Ovary (tissue), 9 donors: ENCODE measurements around the gene PGP. TPM values are rescaled to one million over a fixed set of nuclear protein-coding genes. Genes with fewer than 3 reads are reported as not detected.

Experiments
- DNase-seq, 5 donors: peaks; one replicate each; pipeline ENCODE4 v3.0.0-alpha.2; 2019 to 2020
- H3K27ac ChIP-seq, 2 donors: fragments of 200-600 bp; one replicate each; pipeline versions ENCODE4 v1.5.1 to v1.8.0; 2019 to 2022
- H3K27me3 ChIP-seq: fragments of 200-600 bp; one replicate; pipeline ENCODE4 v1.8.0; 2022
- H3K36me3 ChIP-seq: fragments of 200-600 bp; sonication (generic); one replicate; pipeline ENCODE4 v1.5.1; 2019
- H3K4me1 ChIP-seq: one replicate; pipeline ENCODE4 v1.8.1; 2013; ENCODE audit warnings: mild to moderate bottlenecking, moderate library complexity; ENCODE audit not compliant: insufficient read depth
- H3K4me3 ChIP-seq: fragments of 200-600 bp; sonication (generic); one replicate; pipeline ENCODE4 v1.5.1; 2017
- H3K9me3 ChIP-seq, 2 donors: fragments of 200-600 bp in 1 of 2; sonication (generic) in 1 of 2; one replicate each; pipeline versions ENCODE4 v1.5.1 to v1.8.1; 2013 to 2019; ENCODE audit warnings: mild to moderate bottlenecking in 1 of 2, moderate library complexity in 1 of 2
- EP300 ChIP-seq: sonication (generic); formaldehyde crosslinking; IDR thresholded peaks from one replicate; pipeline ENCODE4 v1.6.1; 2017; ENCODE audit warnings: antibody characterized with exemption
- POLR2A ChIP-seq: fragments of 450-650 bp; IDR thresholded peaks from one replicate; pipeline ENCODE4 v1.6.1; 2017; ENCODE audit warnings: antibody characterized with exemption, mild to moderate bottlenecking, moderate library complexity
- WGBS, 3 donors: extraction: QIAGEN DNeasy Blood & Tissue Kit in 1 of 3; methylation state at CpG; one replicate each; pipeline versions ENCODE4 v1.1.5 to v1.1.7; 2013 to 2017; 5-methylcytosine and 5-hydroxymethylcytosine counted together
- intact Hi-C, 4 donors: fragments of 100-400 bp; cut with DNase I; formaldehyde crosslinking; loops; one replicate each; pipeline versions ENCODE4 v1.11.0 to v1.15.1; 2022 to 2023
- polyA plus RNA-seq, 2 donors: library from polyadenylated mRNA; stranded (reverse); fragments of 200-250 nt in 1 of 2; fragments of 350-450 nt in 1 of 2; fragmentation: Illumina TruSeq in 1 of 2; extraction: RNeasy Lipid Tissue Mini Kit (QIAGEN cat#74804) in 1 of 2; gene quantifications; one replicate each; pipeline ENCODE4 v1.2.3, GENCODE V29; 2013 to 2014
- total RNA-seq, 7 donors: library from RNA; depleted of rRNA in 2 of 7; stranded (reverse); fragments of >200 nt in 2 of 7; fragmentation: NEBNext Ultra II Directional in 3 of 7; extraction: Animal tissue kit (Norgen Biotek cat#: 25700) in 3 of 7; gene quantifications; one replicate each; pipeline versions ENCODE4 v1.1.0 to v1.2.4, GENCODE V29; 2016 to 2023
- TF ChIP-seq, protein P1 (sequence below), 3 donors: fragments of 450-650 bp in 2 of 3; fragments of 200-600 bp in 1 of 3; IDR thresholded peaks; one replicate each; pipeline versions ENCODE4 v1.5.1 to v1.8.0; 2016 to 2022; ENCODE audit warnings: antibody characterized with exemption in 3 of 3, mild to moderate bottlenecking in 1 of 3
- donor health status: DM: no; HTN: no; CAD: no; lungs with moderate emphysema.
- donor health status: DM: no; HTN: no; CAD: no.
- donor health status: Bipolar disorder and iron deficiency.
- donor health status: DM: yes; HTN: yes; CAD: no.
- donor health status: DM: no; HTN: no; CAD: no.
- donor health status: DM: yes; HTN: yes; CAD: no.

The PGP gene
- total and polyA plus RNA-seq, 9 donors, result 2.5 to 12.3 (median 6.9) TPM

DNA sequence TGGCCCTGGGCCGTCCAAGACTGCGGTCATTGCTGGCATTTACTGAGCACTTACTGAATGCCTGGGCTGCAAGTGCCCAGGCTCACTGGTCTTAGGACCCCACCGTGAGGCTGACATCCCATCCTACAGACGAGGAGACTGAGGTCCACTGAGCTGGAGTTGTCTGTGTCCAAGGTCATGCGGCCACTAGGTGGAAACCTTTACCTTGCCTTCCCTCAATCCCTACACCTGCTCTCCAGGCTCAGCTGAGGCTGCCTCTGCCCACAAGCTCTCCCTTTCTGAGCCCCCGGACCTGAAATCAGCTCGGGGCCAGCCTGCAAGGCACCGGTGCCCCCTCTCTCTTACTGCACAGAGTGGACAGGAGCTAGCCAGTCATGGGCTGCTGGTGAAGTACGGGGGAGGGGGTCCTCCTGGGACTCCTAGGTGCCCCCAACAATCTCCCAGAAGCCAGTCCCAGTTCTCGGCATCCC lies 19.8 kb downstream of the PGP start:
- Histone ChIP-seq H3K4me1 (no peaks in the 10 kb centered on the region), H3K36me3 (no peaks in the 10 kb centered on the region), H3K4me3 (no peak overlapping the region), H3K9me3 (no peaks in the 10 kb centered on the region), H3K27ac (no peak overlapping the region), H3K27me3 (peaks cover 2% of the 10 kb centered on the region)
- WGBS, 3 donors, result 22 to 35% (median 24%) methylated on average over 10 of the region's 10 CpGs
- DNase-seq, result no peak
- intact Hi-C loops, result no loop called here
- TF ChIP-seq, protein P1, sequence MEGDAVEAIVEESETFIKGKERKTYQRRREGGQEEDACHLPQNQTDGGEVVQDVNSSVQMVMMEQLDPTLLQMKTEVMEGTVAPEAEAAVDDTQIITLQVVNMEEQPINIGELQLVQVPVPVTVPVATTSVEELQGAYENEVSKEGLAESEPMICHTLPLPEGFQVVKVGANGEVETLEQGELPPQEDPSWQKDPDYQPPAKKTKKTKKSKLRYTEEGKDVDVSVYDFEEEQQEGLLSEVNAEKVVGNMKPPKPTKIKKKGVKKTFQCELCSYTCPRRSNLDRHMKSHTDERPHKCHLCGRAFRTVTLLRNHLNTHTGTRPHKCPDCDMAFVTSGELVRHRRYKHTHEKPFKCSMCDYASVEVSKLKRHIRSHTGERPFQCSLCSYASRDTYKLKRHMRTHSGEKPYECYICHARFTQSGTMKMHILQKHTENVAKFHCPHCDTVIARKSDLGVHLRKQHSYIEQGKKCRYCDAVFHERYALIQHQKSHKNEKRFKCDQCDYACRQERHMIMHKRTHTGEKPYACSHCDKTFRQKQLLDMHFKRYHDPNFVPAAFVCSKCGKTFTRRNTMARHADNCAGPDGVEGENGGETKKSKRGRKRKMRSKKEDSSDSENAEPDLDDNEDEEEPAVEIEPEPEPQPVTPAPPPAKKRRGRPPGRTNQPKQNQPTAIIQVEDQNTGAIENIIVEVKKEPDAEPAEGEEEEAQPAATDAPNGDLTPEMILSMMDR (IDR thresholded peaks at IDR 0.05), result peak in 1 of 3 donors; percentile 15
- TF ChIP-seq EP300, result no peak

- no peak for DNase-seq
- intact Hi-C loops, result no loop called here
- WGBS, 3 donors, result 32 to 35% (median 32%) methylated on average over 14 to 16 of the region's 16 CpGs
Observed at GRCh38 chr16:2194166-2194834, 20.3 kb downstream of the PGP start.

GRCh38 chr16:2191446-2191706 lies 23.3 kb downstream of the PGP start:
- no peak for DNase-seq
- no peaks in the 10 kb centered on the region for H3K36me3 ChIP-seq
- no peaks in the 10 kb centered on the region for H3K4me1 ChIP-seq
- no peak for TF ChIP-seq POLR2A
- TF ChIP-seq EP300, result no peak
- TF ChIP-seq, protein P1 (IDR thresholded peaks at IDR 0.05), result no peak
- H3K4me3 ChIP-seq, result no peak overlapping the region
- intact Hi-C loops, result no loop called here
- 70 to 89% (median 83%) methylated on average over 8 to 11 of the region's 11 CpGs for WGBS, 3 donors
- no peaks in the 10 kb centered on the region for H3K9me3 ChIP-seq
- no peak overlapping the region for H3K27ac ChIP-seq
- H3K27me3 ChIP-seq, result peaks cover 2% of the 10 kb centered on the region

More at GRCh38 chr16:2194166-2194834, 20.3 kb downstream of the PGP start:
- no peak overlapping the region for H3K27ac ChIP-seq
- H3K4me1 ChIP-seq, result no peaks in the 10 kb centered on the region
- H3K27me3 ChIP-seq, result peaks cover 2% of the 10 kb centered on the region
- no peaks in the 10 kb centered on the region for H3K9me3 ChIP-seq
- no peak overlapping the region for H3K4me3 ChIP-seq
- TF ChIP-seq, protein P1 (IDR thresholded peaks at IDR 0.05), result no peak
- TF ChIP-seq POLR2A, result no peak
- TF ChIP-seq EP300, result no peak
- no peaks in the 10 kb centered on the region for H3K36me3 ChIP-seq

GRCh38 chr16:2190659-2191445 lies 23.8 kb downstream of the PGP start:
- peaks cover 2% of the 10 kb centered on the region for H3K27me3 ChIP-seq
- no peak for DNase-seq
- intact Hi-C loops, result no loop called here
- no peaks in the 10 kb centered on the region for H3K36me3 ChIP-seq
- H3K9me3 ChIP-seq, result no peaks in the 10 kb centered on the region
- TF ChIP-seq, protein P1 (IDR thresholded peaks at IDR 0.05), result no peak
- TF ChIP-seq POLR2A (no peak), EP300 (no peak)
- H3K4me1 ChIP-seq, result no peaks in the 10 kb centered on the region
- H3K27ac ChIP-seq, result no peak overlapping the region
- 65 to 71% (median 68%) methylated on average over 20 to 25 of the region's 25 CpGs for WGBS, 3 donors
- H3K4me3 ChIP-seq, result no peak overlapping the region
